ENCODE measurements around the gene AREL1.
"Not testable (repeated sequence)": the region's sequence is repeated elsewhere in the genome, so short reads cannot be mapped to it uniquely, and the experiment has no call there.

The AREL1 gene

GRCh38 chr14:74712499-74713394 is at the start of gene AREL1, which contains the start of gene FCF1:
Gene AREL1 (minus strand): TSS chr14:74713080. CDS start chr14:74685615, 27,465 bp downstream.
Gene FCF1 (plus strand): TSS chr14:74713144. CDS start chr14:74713198, 54 bp downstream.
- DNase-seq: no peak

GRCh38 chr14:74758505-74758904 is 45.6 kb upstream of the AREL1 start:
- DNase-seq: not testable (repeated sequence)

- no peak for DNase-seq
These were observed 43.4 kb upstream of the AREL1 start for GRCh38 chr14:74756326-74756725.

- no peak for DNase-seq
These were observed 42.0 kb upstream of the AREL1 start for GRCh38 chr14:74754899-74755298.

- DNase-seq: no peak
These were observed 41.3 kb upstream of the AREL1 start for GRCh38 chr14:74754157-74754556.

- no peak for DNase-seq
These were observed 34.4 kb upstream of the AREL1 start for GRCh38 chr14:74747237-74747636.

GRCh38 chr14:74739293-74740030 is 26.6 kb upstream of the AREL1 start:
- no peak for DNase-seq

- no peak for DNase-seq
These were observed 25.0 kb upstream of the AREL1 start for GRCh38 chr14:74737753-74738325.

- DNase-seq: no peak
These were observed 22.2 kb upstream of the AREL1 start for GRCh38 chr14:74735125-74735524.

- peak; percentile 2 for DNase-seq
These were observed 20.3 kb upstream of the AREL1 start for GRCh38 chr14:74733221-74733620.

- DNase-seq: no peak
These were observed 19.5 kb upstream of the AREL1 start for GRCh38 chr14:74732387-74732786.

GRCh38 chr14:74723134-74723533 is 10.3 kb upstream of the AREL1 start:
- no peak for DNase-seq

GRCh38 chr14:74720526-74720925 is 7.6 kb upstream of the AREL1 start:
- no peak for DNase-seq

- DNase-seq: no peak
These were observed 485 bp upstream of the AREL1 start for GRCh38 chr14:74713395-74713735.

GRCh38 chr14:74711651-74712050 is 1.2 kb downstream of the AREL1 start:
- DNase-seq: no peak

- no peak for DNase-seq
These were observed 2.4 kb downstream of the AREL1 start for GRCh38 chr14:74710480-74710879.

GRCh38 chr14:74705613-74706500 is 7.0 kb downstream of the AREL1 start:
- no peak for DNase-seq

- DNase-seq: no peak
These were observed 8.2 kb downstream of the AREL1 start for GRCh38 chr14:74704656-74705055.

- DNase-seq: no peak
These were observed 9.8 kb downstream of the AREL1 start for GRCh38 chr14:74703043-74703442.

- no peak for DNase-seq
These were observed 10.6 kb downstream of the AREL1 start for GRCh38 chr14:74702293-74702692.

- no peak for DNase-seq
These were observed 14.4 kb downstream of the AREL1 start for GRCh38 chr14:74698465-74698864.

- DNase-seq: no peak
These were observed 14.9 kb downstream of the AREL1 start for GRCh38 chr14:74697976-74698375.

GRCh38 chr14:74697543-74697942 is 15.3 kb downstream of the AREL1 start:
- no peak for DNase-seq

Measured in NCI-H2171 (cell line).